WTC11 (cell line): ENCODE data around the gene MET. TPM values are rescaled to one million over a fixed set of nuclear protein-coding genes. Genes with fewer than 3 reads are reported as not detected.

Experiments
- ATAC-seq: fragments of 200-7000 bp; cut with Tn5 transposase; 2 replicates; pipeline ENCODE4 v1.10.0; 2021; ENCODE audit warnings: mild to moderate bottlenecking, moderate library complexity
- CTCF ChIA-PET: fragments of 300-600 bp; sonication (Branson Sonifier 250); formaldehyde crosslinking; loops from one replicate; lab custom pipeline; 2021; ENCODE audit warnings: antibody characterized with exemption; lab: Charles Lee
- POLR2A ChIA-PET: fragments of 350-600 bp; sonication (Branson Sonifier 250); formaldehyde crosslinking; loops from one replicate; lab custom pipeline; 2021; ENCODE audit warnings: antibody characterized with exemption; lab: Charles Lee
- DNase-seq: peaks from one replicate; pipeline ENCODE4 v3.0.0; 2021; ENCODE audit warnings: low spot score
- H3K27ac Mint-ChIP-seq: 2 replicates; pipeline ENCODE4 v1.8.0; 2021; ENCODE audit warnings: mixed read lengths
- H3K27me3 Mint-ChIP-seq: 2 replicates; pipeline ENCODE4 v1.8.0; 2021; ENCODE audit warnings: low read depth, mild to moderate bottlenecking, moderate library complexity, mixed read lengths
- H3K36me3 Mint-ChIP-seq: 2 replicates; pipeline ENCODE4 v1.8.0; 2021; ENCODE audit warnings: mixed read lengths
- H3K4me1 Mint-ChIP-seq: 2 replicates; pipeline ENCODE4 v1.8.0; 2022; ENCODE audit warnings: mixed read lengths
- H3K4me3 Mint-ChIP-seq: 2 replicates; pipeline ENCODE4 v1.8.0; 2021; ENCODE audit warnings: mild to moderate bottlenecking, moderate library complexity, mixed read lengths
- H3K9me3 Mint-ChIP-seq: 2 replicates; pipeline ENCODE4 v1.8.0; 2021; ENCODE audit warnings: mixed read lengths
- ATF3 ChIP-seq: sonication (generic); formaldehyde crosslinking; conservative IDR thresholded peaks from 2 replicates; pipeline ENCODE4 v1.8.1; 2022; ENCODE audit warnings: mild to moderate bottlenecking, missing genetic modification reagents
- ATF6 ChIP-seq: sonication (generic); formaldehyde crosslinking; IDR thresholded peaks from 2 replicates; pipeline ENCODE4 v1.8.1; 2023; ENCODE audit warnings: mild to moderate bottlenecking, missing genetic modification reagents
- CBFB ChIP-seq: sonication (generic); formaldehyde crosslinking; IDR thresholded peaks from 2 replicates; pipeline ENCODE4 v1.8.1; 2022; ENCODE audit warnings: mild to moderate bottlenecking, low read depth, missing genetic modification reagents
- CDX4 ChIP-seq: fragments of 250-450 bp; sonication (Bioruptor Pico); IDR thresholded peaks from 2 replicates; pipeline ENCODE4 v1.9.0; 2021; ENCODE audit warnings: moderate library complexity, mild to moderate bottlenecking, inconsistent platforms, borderline replicate concordance
- CREM ChIP-seq: sonication (generic); formaldehyde crosslinking; IDR thresholded peaks from 2 replicates; pipeline ENCODE4 v1.8.1; 2022; ENCODE audit warnings: mild to moderate bottlenecking, missing genetic modification reagents, moderate library complexity
- CTCF ChIP-seq: fragments of 200-600 bp; IDR thresholded peaks from 2 replicates; pipeline ENCODE4 v1.8.0; 2022; ENCODE audit warnings: antibody characterized with exemption
- GTF2I ChIP-seq: fragments of 250-450 bp; sonication (Bioruptor Pico); conservative IDR thresholded peaks from 2 replicates; pipeline ENCODE4 v1.4.0; 2021; ENCODE audit warnings: mild to moderate bottlenecking
- IRF2 ChIP-seq: sonication (generic); formaldehyde crosslinking; IDR thresholded peaks from 2 replicates; pipeline ENCODE4 v1.8.0; 2022; ENCODE audit warnings: low read depth, missing genetic modification reagents, borderline replicate concordance
- JUN ChIP-seq: sonication (generic); formaldehyde crosslinking; IDR thresholded peaks from 2 replicates; pipeline ENCODE4 v1.8.0; 2023; ENCODE audit warnings: mild to moderate bottlenecking, missing genetic modification reagents
- NFE2L1 ChIP-seq: sonication (generic); formaldehyde crosslinking; IDR thresholded peaks from 2 replicates; pipeline ENCODE4 v1.8.1; 2023; ENCODE audit warnings: missing genetic modification reagents
- NR3C1 ChIP-seq: sonication (generic); formaldehyde crosslinking; conservative IDR thresholded peaks from 2 replicates; pipeline ENCODE4 v1.8.1; 2023; ENCODE audit warnings: low read depth, mild to moderate bottlenecking, missing genetic modification reagents
- PRDM15 ChIP-seq: sonication (generic); formaldehyde crosslinking; IDR thresholded peaks from 2 replicates; pipeline ENCODE4 v1.8.0; 2022; ENCODE audit warnings: missing genetic modification reagents
- TCF7 ChIP-seq: sonication (generic); formaldehyde crosslinking; IDR thresholded peaks from 2 replicates; pipeline ENCODE4 v1.8.0; 2022; ENCODE audit warnings: mild to moderate bottlenecking, low read depth, missing genetic modification reagents, moderate library complexity
- TEAD4 ChIP-seq: sonication (generic); formaldehyde crosslinking; IDR thresholded peaks from 2 replicates; pipeline ENCODE4 v1.8.0; 2022; ENCODE audit warnings: mild to moderate bottlenecking, missing genetic modification reagents
- ZNF219 ChIP-seq: sonication (generic); formaldehyde crosslinking; IDR thresholded peaks from 2 replicates; pipeline ENCODE4 v1.8.0; 2023; ENCODE audit warnings: missing genetic modification reagents, mild to moderate bottlenecking, borderline replicate concordance
- ZNF263 ChIP-seq: sonication (generic); formaldehyde crosslinking; IDR thresholded peaks from 2 replicates; pipeline ENCODE4 v1.8.1; 2022; ENCODE audit warnings: low read depth, mild to moderate bottlenecking, moderate library complexity, missing genetic modification reagents
- ZNF532 ChIP-seq: fragments of 250-450 bp; sonication (Bioruptor Pico); IDR thresholded peaks from 2 replicates; pipeline ENCODE4 v1.9.0; 2021; ENCODE audit warnings: mild to moderate bottlenecking, borderline replicate concordance
- total RNA-seq: library from RNA; stranded (reverse); gene quantifications from 3 replicates; pipeline ENCODE4 v1.2.3, GENCODE V29; 2021

MET gene
- total RNA-seq, 1 experiment from 2014 or later = 9.4 TPM

- TF ChIP-seq ZNF532 (CRISPR knock-in tag) (no peak), CREM (CRISPR knock-in tag) (no peak), ATF3 (CRISPR knock-in tag) (no peak), JUN (CRISPR knock-in tag) (no peak), NFE2L1 (no peak), IRF2 (no peak), CDX4 (CRISPR knock-in tag) (no peak), NR3C1 (CRISPR knock-in tag) (no peak), TCF7 (CRISPR knock-in tag) (no peak)
- TF ChIP-seq, all 79 proteins: peak for 0
Measured at GRCh38 chr7:116799916-116800315, 127.9 kb downstream of the MET start (continued).

- ATAC-seq (no peak), DNase-seq (no peak)
- H3K4me1 Mint-ChIP-seq = peaks cover 19% of the 10 kb centered on the region
- H3K27ac Mint-ChIP-seq = no peak overlapping the region
- TF ChIP-seq ZNF219 (no peak), CTCF (no peak)
- no peaks in the 10 kb centered on the region for H3K36me3 Mint-ChIP-seq
- no peaks in the 10 kb centered on the region for H3K9me3 Mint-ChIP-seq
- H3K27me3 Mint-ChIP-seq = no peaks in the 10 kb centered on the region
- CTCF ChIA-PET = no interaction called here
- POLR2A ChIA-PET = no interaction called here
- no peak overlapping the region for H3K4me3 Mint-ChIP-seq
Measured at GRCh38 chr7:116800594-116800993, 128.6 kb downstream of the MET start.

- peaks cover 19% of the 10 kb centered on the region for H3K4me1 Mint-ChIP-seq
- H3K36me3 Mint-ChIP-seq = no peaks in the 10 kb centered on the region
- POLR2A ChIA-PET = no interaction called here
- H3K27me3 Mint-ChIP-seq = no peaks in the 10 kb centered on the region
- H3K4me3 Mint-ChIP-seq = no peak overlapping the region
- H3K27ac Mint-ChIP-seq = no peak overlapping the region
- no peak for TF ChIP-seq ATF6 (CRISPR knock-in tag)
- no peak for TF ChIP-seq CBFB (CRISPR knock-in tag)
- TF ChIP-seq GTF2I (CRISPR knock-in tag) = no peak
- TF ChIP-seq ZNF263 (CRISPR knock-in tag) = no peak
- TF ChIP-seq TEAD4 (CRISPR knock-in tag) = no peak
- TF ChIP-seq PRDM15 (CRISPR knock-in tag) = no peak
- TF ChIP-seq, all 79 proteins: peak for 0
- CTCF ChIA-PET = interaction anchor here (0.5 to 0.7 kb wide), 2 partner anchors 72 to 113 kb away, joined by 3 read pairs; no protein-coding TSS in a partner anchor
- ATAC-seq = no peak
- no peaks in the 10 kb centered on the region for H3K9me3 Mint-ChIP-seq
- DNase-seq = no peak
Measured at GRCh38 chr7:116801092-116801710, 129.2 kb downstream of the MET start.
